HepG2 (cell line): ENCODE measurements around the gene IQGAP3. TPM values are rescaled to one million over a fixed set of nuclear protein-coding genes. Genes with fewer than 3 reads are reported as not detected.
A peak's percentile ranks its signal among the peaks of the same experiment; 100 is the strongest.

Source experiments
- NFIB ChIP-seq: sonication (generic); formaldehyde crosslinking; IDR thresholded peaks from 2 replicates; pipeline ENCODE4 v1.9.0; 2021; ENCODE audit warnings: missing genetic modification reagents, mild to moderate bottlenecking, borderline replicate concordance
- NFKB2 ChIP-seq: sonication (generic); formaldehyde crosslinking; IDR thresholded peaks from 2 replicates; pipeline ENCODE4 v1.4.0; 2020; ENCODE audit warnings: missing genetic modification reagents, borderline replicate concordance
- NFKBIZ ChIP-seq: IDR thresholded peaks from 2 replicates; pipeline ENCODE4 v1.6.1; 2018; ENCODE audit warnings: missing genetic modification reagents, missing compliant biosample characterization
- REXO4 ChIP-seq: sonication (generic); formaldehyde crosslinking; IDR thresholded peaks from 2 replicates; pipeline ENCODE4 v1.8.0; 2022; ENCODE audit warnings: missing genetic modification reagents, mild to moderate bottlenecking, borderline replicate concordance
- STAG1 ChIP-seq: sonication (generic); formaldehyde crosslinking; IDR thresholded peaks from 2 replicates; pipeline ENCODE4 v1.4.0; 2020; ENCODE audit warnings: missing genetic modification reagents
- XRCC5 ChIP-seq: fragments of 200-400 bp; formaldehyde crosslinking; optimal IDR thresholded peaks from 2 replicates; pipeline ENCODE3; 2017; ENCODE audit warnings: mild to moderate bottlenecking, low read length
- ZEB1 ChIP-seq: IDR thresholded peaks from 2 replicates; pipeline ENCODE4 v1.6.1; 2012; ENCODE audit warnings: mild to moderate bottlenecking, low read depth, inconsistent platforms; ENCODE audit not compliant: insufficient replicate concordance
- ZNF230 ChIP-seq: sonication (generic); formaldehyde crosslinking; IDR thresholded peaks from 2 replicates; pipeline ENCODE4 v1.4.0; 2020; ENCODE audit warnings: mild to moderate bottlenecking, missing genetic modification reagents
- ZNF274 ChIP-seq: sonication (generic); formaldehyde crosslinking; IDR thresholded peaks from 2 replicates; pipeline ENCODE4 v1.5.1; 2020; ENCODE audit warnings: mild to moderate bottlenecking, missing genetic modification reagents
- ZNF546 ChIP-seq: sonication (generic); formaldehyde crosslinking; conservative IDR thresholded peaks from 2 replicates; pipeline ENCODE4 v1.8.1; 2023; ENCODE audit warnings: mild to moderate bottlenecking, missing genetic modification reagents
- ZNF687 ChIP-seq: sonication (generic); formaldehyde crosslinking; IDR thresholded peaks from 2 replicates; pipeline ENCODE4 v1.5.1; 2020; ENCODE audit warnings: mild to moderate bottlenecking, missing genetic modification reagents, moderate library complexity
- ZNF709 ChIP-seq: sonication (generic); formaldehyde crosslinking; IDR thresholded peaks from 2 replicates; pipeline ENCODE4 v1.5.0; 2020; ENCODE audit warnings: mild to moderate bottlenecking, missing genetic modification reagents
- ZNF788 ChIP-seq: sonication (generic); formaldehyde crosslinking; IDR thresholded peaks from 2 replicates; pipeline ENCODE4 v1.5.0; 2020; ENCODE audit warnings: mild to moderate bottlenecking, missing genetic modification reagents, borderline replicate concordance
- polyA plus RNA-seq, 8 experiments: library from polyadenylated mRNA; depleted of rRNA in 3 of 8; stranded (reverse) in 7 of 8; unstranded in 1 of 8; fragments of >200 nt; fragmentation: Illumina TruSeq in 4 of 8; extraction: Trizol in 4 of 8; gene quantifications; 2 replicates each; pipeline versions ENCODE4 v1.2.1 to v1.2.3, GENCODE V29; 2011 to 2016; ENCODE audit warnings: low read depth in 4 of 8, missing spikeins in 1 of 8, mixed read lengths in 1 of 8; ENCODE audit not compliant: insufficient read depth in 1 of 8
- total RNA-seq, 5 experiments: library from RNA; depleted of rRNA; stranded (reverse); fragments of >200 nt; fragmentation: Illumina TruSeq; extraction: Trizol; gene quantifications; 2 replicates each; pipeline ENCODE4 v1.2.3, GENCODE V29; 2016; ENCODE audit warnings: low read depth in 1 of 5
- TF ChIP-seq, protein P1 (sequence below): sonication (generic); formaldehyde crosslinking; IDR thresholded peaks from 2 replicates; pipeline ENCODE4 v1.8.0; 2022; ENCODE audit warnings: missing genetic modification reagents, mild to moderate bottlenecking, borderline replicate concordance
- TF ChIP-seq, protein P2 (sequence below): sonication (generic); formaldehyde crosslinking; IDR thresholded peaks from 2 replicates; pipeline ENCODE4 v1.5.0; 2020; ENCODE audit warnings: missing genetic modification reagents, mild to moderate bottlenecking, borderline replicate concordance
- TF ChIP-seq, protein P3 (sequence below): sonication (generic); formaldehyde crosslinking; IDR thresholded peaks from 2 replicates; pipeline ENCODE4 v1.9.0; 2021; ENCODE audit warnings: missing genetic modification reagents, mild to moderate bottlenecking, borderline replicate concordance
- TF ChIP-seq, protein P4 (sequence below): IDR thresholded peaks from 2 replicates; pipeline ENCODE4 v1.6.1; 2012; ENCODE audit warnings: low read length, improper control_type of control experiment

Gene IQGAP3
- total and polyA plus RNA-seq, 2 of the 13 experiments (the other 11 are each of a cell fraction or from before 2014, with no cell fraction given), result 13.5 to 14.1 TPM

DNA sequence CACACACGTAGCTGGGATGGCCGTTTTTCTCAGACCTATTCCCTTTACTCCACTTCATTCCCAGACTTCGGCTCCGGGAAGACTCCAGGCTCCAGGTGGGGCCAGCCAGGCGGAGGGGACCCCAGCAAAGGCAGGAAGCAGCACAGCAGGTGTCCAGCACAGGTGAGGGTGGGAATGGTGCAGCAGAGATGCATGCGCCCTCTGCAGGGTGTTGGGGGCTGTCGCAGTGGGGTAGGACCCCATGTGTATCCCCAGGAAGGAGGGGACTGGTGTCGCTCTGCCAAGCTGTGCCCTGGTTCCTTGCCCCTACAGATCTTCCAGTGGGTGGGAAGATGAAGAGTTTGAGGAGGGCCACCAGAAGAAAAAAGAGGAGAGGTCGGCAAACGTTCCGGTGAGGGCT, 12.4 kb upstream of the IQGAP3 start (continued):
- no peak for TF ChIP-seq NFKBIZ (CRISPR knock-in tag)
- TF ChIP-seq ZNF274 (CRISPR knock-in tag), result no peak
- TF ChIP-seq, protein P1, sequence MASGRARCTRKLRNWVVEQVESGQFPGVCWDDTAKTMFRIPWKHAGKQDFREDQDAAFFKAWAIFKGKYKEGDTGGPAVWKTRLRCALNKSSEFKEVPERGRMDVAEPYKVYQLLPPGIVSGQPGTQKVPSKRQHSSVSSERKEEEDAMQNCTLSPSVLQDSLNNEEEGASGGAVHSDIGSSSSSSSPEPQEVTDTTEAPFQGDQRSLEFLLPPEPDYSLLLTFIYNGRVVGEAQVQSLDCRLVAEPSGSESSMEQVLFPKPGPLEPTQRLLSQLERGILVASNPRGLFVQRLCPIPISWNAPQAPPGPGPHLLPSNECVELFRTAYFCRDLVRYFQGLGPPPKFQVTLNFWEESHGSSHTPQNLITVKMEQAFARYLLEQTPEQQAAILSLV (CRISPR knock-in tag), result 0 out of 2 replicates have a peak, but pooled peaks have one; percentile 33
- no peak for TF ChIP-seq NFIB (CRISPR knock-in tag)
- no peak for TF ChIP-seq REXO4 (CRISPR knock-in tag)
- TF ChIP-seq ZNF788 (CRISPR knock-in tag), result no peak
- TF ChIP-seq STAG1, result peak; percentile 48
- TF ChIP-seq ZNF230, result no peak
- peak; percentile 52 for TF ChIP-seq ZEB1
- no peak for TF ChIP-seq ZNF709 (CRISPR knock-in tag)
- TF ChIP-seq, protein P2, sequence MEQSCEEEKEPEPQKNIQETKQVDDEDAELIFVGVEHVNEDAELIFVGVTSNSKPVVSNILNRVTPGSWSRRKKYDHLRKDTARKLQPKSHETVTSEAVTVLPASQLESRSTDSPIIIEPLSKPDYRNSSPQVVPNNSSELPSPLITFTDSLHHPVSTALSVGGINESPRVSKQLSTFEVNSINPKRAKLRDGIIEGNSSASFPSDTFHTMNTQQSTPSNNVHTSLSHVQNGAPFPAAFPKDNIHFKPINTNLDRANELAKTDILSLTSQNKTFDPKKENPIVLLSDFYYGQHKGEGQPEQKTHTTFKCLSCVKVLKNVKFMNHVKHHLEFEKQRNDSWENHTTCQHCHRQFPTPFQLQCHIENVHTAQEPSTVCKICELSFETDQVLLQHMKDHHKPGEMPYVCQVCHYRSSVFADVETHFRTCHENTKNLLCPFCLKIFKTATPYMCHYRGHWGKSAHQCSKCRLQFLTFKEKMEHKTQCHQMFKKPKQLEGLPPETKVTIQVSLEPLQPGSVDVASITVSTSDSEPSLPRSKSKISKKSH, result no peak; the same call in 1 of the 2 replicates
- TF ChIP-seq XRCC5, result peak; percentile 44
- TF ChIP-seq ZNF546 (CRISPR knock-in tag), result no peak
- TF ChIP-seq NFKB2 (CRISPR knock-in tag), result 0 out of 2 replicates have a peak, but pooled peaks have one; percentile 27
- TF ChIP-seq, protein P3, sequence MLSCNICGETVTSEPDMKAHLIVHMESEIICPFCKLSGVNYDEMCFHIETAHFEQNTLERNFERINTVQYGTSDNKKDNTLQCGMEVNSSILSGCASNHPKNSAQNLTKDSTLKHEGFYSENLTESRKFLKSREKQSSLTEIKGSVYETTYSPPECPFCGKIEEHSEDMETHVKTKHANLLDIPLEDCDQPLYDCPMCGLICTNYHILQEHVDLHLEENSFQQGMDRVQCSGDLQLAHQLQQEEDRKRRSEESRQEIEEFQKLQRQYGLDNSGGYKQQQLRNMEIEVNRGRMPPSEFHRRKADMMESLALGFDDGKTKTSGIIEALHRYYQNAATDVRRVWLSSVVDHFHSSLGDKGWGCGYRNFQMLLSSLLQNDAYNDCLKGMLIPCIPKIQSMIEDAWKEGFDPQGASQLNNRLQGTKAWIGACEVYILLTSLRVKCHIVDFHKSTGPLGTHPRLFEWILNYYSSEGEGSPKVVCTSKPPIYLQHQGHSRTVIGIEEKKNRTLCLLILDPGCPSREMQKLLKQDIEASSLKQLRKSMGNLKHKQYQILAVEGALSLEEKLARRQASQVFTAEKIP, result no peak
- TF ChIP-seq ZNF687 (CRISPR knock-in tag), result peak; percentile 32; the same call in 1 of the 2 replicates
- TF ChIP-seq, protein P4, sequence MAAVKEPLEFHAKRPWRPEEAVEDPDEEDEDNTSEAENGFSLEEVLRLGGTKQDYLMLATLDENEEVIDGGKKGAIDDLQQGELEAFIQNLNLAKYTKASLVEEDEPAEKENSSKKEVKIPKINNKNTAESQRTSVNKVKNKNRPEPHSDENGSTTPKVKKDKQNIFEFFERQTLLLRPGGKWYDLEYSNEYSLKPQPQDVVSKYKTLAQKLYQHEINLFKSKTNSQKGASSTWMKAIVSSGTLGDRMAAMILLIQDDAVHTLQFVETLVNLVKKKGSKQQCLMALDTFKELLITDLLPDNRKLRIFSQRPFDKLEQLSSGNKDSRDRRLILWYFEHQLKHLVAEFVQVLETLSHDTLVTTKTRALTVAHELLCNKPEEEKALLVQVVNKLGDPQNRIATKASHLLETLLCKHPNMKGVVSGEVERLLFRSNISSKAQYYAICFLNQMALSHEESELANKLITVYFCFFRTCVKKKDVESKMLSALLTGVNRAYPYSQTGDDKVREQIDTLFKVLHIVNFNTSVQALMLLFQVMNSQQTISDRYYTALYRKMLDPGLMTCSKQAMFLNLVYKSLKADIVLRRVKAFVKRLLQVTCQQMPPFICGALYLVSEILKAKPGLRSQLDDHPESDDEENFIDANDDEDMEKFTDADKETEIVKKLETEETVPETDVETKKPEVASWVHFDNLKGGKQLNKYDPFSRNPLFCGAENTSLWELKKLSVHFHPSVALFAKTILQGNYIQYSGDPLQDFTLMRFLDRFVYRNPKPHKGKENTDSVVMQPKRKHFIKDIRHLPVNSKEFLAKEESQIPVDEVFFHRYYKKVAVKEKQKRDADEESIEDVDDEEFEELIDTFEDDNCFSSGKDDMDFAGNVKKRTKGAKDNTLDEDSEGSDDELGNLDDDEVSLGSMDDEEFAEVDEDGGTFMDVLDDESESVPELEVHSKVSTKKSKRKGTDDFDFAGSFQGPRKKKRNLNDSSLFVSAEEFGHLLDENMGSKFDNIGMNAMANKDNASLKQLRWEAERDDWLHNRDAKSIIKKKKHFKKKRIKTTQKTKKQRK, result no peak
